Kidney (tissue), 14 donors: ENCODE measurements around the gene PPFIA1. TPM values are rescaled to one million over a fixed set of nuclear protein-coding genes. Genes with fewer than 3 reads are reported as not detected.

Source experiments
- DNase-seq, 5 donors: peaks; one replicate each; pipeline ENCODE4 v3.0.0-alpha.2; 2013 to 2020
- FAIRE-seq: peaks from 2 replicates; lab custom pipeline; 2012; peaks lifted over from hg19 to GRCh38; lab: Jason Lieb, UNC
- H3K27ac ChIP-seq, 2 donors: one replicate each; pipeline ENCODE4 v1.7.0; 2013; ENCODE audit warnings: low read depth in 2 of 2, low read length in 2 of 2, inconsistent platforms in 1 of 2
- H3K27me3 ChIP-seq: one replicate; pipeline ENCODE4 v1.7.1; 2013; ENCODE audit warnings: low read length, inconsistent platforms; ENCODE audit not compliant: control insufficient read depth, insufficient read depth
- H3K36me3 ChIP-seq, 3 donors: one replicate each; pipeline versions ENCODE4 v1.7.0 to v1.7.1; 2013; ENCODE audit warnings: low read length in 3 of 3, control low read depth in 1 of 3, inconsistent platforms in 1 of 3; ENCODE audit not compliant: insufficient read depth in 3 of 3, control insufficient read depth in 2 of 3
- H3K4me1 ChIP-seq, 3 donors: one replicate each; pipeline versions ENCODE4 v1.7.0 to v1.7.1; 2013; ENCODE audit warnings: low read length in 3 of 3, inconsistent platforms in 1 of 3, low read depth in 1 of 3; ENCODE audit not compliant: control insufficient read depth in 2 of 3, insufficient read depth in 2 of 3
- H3K4me3 ChIP-seq, 3 donors: one replicate each; pipeline versions ENCODE4 v1.7.0 to v1.8.1; 2013; ENCODE audit warnings: low read length in 3 of 3, control low read depth in 1 of 3, inconsistent platforms in 1 of 3
- H3K9ac ChIP-seq, 3 donors: one replicate each; pipeline versions ENCODE4 v1.7.0 to v1.7.1; 2013; ENCODE audit warnings: low read length in 3 of 3, control low read depth in 1 of 3, inconsistent platforms in 1 of 3
- H3K9me3 ChIP-seq, 3 donors: one replicate each; pipeline versions ENCODE4 v1.7.0 to v1.7.1; 2013; ENCODE audit warnings: low read length in 3 of 3, control low read depth in 1 of 3, inconsistent platforms in 1 of 3; ENCODE audit not compliant: control insufficient read depth in 2 of 3, insufficient read depth in 1 of 3
- intact Hi-C: fragments of 100-400 bp; cut with DNase I; formaldehyde crosslinking; loops from one replicate; pipeline ENCODE4 v1.11.1; 2022
- polyA plus RNA-seq: library from polyadenylated mRNA; stranded (reverse); fragments of 350-450 nt; fragmentation: Illumina TruSeq; extraction: RNeasy Lipid Tissue Mini Kit (QIAGEN cat#74804); gene quantifications from one replicate; pipeline ENCODE4 v1.2.3, GENCODE V29; 2014; ENCODE audit warnings: low read depth, low replicate concordance; ENCODE audit not compliant: insufficient read depth
- total RNA-seq: library from RNA; stranded (reverse); fragmentation: NEBNext Ultra II Directional; extraction: Animal tissue kit (Norgen Biotek cat#: 25700); gene quantifications from one replicate; pipeline ENCODE4 v1.2.1, GENCODE V29; 2021
- TF ChIP-seq, protein P1 (sequence below): IDR thresholded peaks from 3 replicates; pipeline ENCODE4 v1.5.1; 2012; ENCODE audit warnings: mild to moderate bottlenecking, moderate library complexity, borderline replicate concordance; ENCODE audit not compliant: insufficient read depth; ENCODE audit errors: extremely low read depth
- donor health status: control.
- donor health status: control.
- donor health status: control.
- donor health status: control.
- donor health status: control.
- donor health status: DM: yes; HTN: yes; CAD: no.
- donor health status: Normal renal cell carcinoma (clear cell type).

Gene PPFIA1
- total and polyA plus RNA-seq, 2 donors from 2014 or later = 19.1 to 53.0 TPM

DNA sequence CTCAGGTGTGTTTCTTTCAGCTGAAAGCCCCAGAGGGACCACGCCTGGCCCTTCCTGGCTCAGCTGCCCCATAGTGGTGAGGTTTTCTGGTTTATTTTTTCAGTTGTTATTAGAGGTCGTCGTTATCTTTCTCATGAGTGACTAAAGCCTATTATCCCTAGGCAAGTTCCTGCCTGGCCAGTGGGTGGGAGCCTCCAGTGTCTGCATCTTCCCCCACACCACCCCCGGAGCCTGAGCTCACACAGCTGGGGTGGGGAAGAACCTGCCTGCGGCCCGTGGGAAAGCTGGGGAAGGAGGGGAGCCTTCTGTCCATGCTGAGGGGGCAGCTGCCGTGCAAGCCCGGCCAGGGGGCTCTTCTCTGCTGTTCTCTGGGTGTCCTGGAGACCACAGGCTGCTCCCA lies 24.3 kb upstream of the PPFIA1 start:
- FAIRE-seq (no peak), DNase-seq (no peak)
- Histone ChIP-seq H3K27ac (no peak overlapping the region), H3K4me3 (no peak overlapping the region), H3K27me3 (no peaks in the 10 kb centered on the region), H3K9me3 (no peaks in the 10 kb centered on the region), H3K36me3 (no peaks in the 10 kb centered on the region), H3K4me1 (peaks cover 0 to 2% (median 0%) of the 10 kb centered on the region in 3 donors), H3K9ac (no peak overlapping the region)
- TF ChIP-seq, protein P1, sequence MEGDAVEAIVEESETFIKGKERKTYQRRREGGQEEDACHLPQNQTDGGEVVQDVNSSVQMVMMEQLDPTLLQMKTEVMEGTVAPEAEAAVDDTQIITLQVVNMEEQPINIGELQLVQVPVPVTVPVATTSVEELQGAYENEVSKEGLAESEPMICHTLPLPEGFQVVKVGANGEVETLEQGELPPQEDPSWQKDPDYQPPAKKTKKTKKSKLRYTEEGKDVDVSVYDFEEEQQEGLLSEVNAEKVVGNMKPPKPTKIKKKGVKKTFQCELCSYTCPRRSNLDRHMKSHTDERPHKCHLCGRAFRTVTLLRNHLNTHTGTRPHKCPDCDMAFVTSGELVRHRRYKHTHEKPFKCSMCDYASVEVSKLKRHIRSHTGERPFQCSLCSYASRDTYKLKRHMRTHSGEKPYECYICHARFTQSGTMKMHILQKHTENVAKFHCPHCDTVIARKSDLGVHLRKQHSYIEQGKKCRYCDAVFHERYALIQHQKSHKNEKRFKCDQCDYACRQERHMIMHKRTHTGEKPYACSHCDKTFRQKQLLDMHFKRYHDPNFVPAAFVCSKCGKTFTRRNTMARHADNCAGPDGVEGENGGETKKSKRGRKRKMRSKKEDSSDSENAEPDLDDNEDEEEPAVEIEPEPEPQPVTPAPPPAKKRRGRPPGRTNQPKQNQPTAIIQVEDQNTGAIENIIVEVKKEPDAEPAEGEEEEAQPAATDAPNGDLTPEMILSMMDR = no peak
- intact Hi-C loops = no loop called here

DNA sequence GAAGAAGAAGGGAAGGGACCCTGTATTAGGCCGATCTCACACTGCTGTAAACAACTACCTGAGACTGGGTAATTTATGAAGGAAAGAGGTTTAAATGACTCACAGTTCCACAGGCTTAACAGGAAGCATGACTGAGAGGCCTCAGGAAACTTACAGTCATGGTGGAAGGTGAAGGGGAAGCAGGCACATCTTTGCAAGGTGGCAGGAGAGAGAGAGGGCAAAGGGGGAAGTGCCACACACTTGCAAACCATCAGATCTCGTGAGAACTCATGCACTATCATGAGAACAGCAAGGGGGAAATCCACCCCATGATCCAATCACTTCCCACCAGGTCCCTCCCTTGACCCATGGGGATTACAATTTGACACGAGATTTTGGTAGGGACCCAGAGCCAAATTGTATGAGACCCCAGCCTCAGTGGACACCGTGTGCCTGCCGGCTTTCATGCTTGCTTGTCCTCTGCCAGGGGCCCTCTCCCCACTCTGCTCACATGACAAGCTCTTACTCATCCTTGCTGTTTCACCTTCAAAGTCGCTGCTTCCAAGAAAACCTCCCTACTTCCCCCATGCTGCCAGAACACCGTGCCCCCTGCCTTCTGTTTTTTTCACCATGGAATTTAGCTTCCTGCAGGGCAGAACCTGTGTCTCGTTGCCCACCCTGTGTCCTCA lies 23.3 kb upstream of the PPFIA1 start:
- DNase-seq = no peak
- peaks cover 0 to 2% (median 0%) of the 10 kb centered on the region in 3 donors for H3K4me1 ChIP-seq
- no peak overlapping the region for H3K4me3 ChIP-seq
- no peak for FAIRE-seq
- no peaks in the 10 kb centered on the region for H3K9me3 ChIP-seq
- H3K9ac ChIP-seq = no peak overlapping the region
- intact Hi-C loops = no loop called here
- H3K27me3 ChIP-seq = no peaks in the 10 kb centered on the region
- H3K36me3 ChIP-seq = no peaks in the 10 kb centered on the region
- TF ChIP-seq, protein P1 = no peak
- H3K27ac ChIP-seq = no peak overlapping the region

GRCh38 chr11:70247710-70248072 lies 22.8 kb upstream of the PPFIA1 start:
- H3K36me3 ChIP-seq = no peaks in the 10 kb centered on the region
- intact Hi-C loops = no loop called here
- TF ChIP-seq, protein P1 = no peak
- no peaks in the 10 kb centered on the region for H3K27me3 ChIP-seq
- no peak for DNase-seq
- no peak overlapping the region for H3K9ac ChIP-seq
- no peaks in the 10 kb centered on the region for H3K9me3 ChIP-seq
- H3K4me1 ChIP-seq = peaks cover 0 to 2% (median 0%) of the 10 kb centered on the region in 3 donors
- no peak for FAIRE-seq
- no peak overlapping the region for H3K4me3 ChIP-seq
- no peak overlapping the region for H3K27ac ChIP-seq
